A549 (cell line): ENCODE results near the gene CHPF2.

Experiments used
- EHMT2 ChIP-seq: fragments of 200-600 bp; sonication (generic); IDR thresholded peaks from 2 replicates; pipeline ENCODE4 v1.6.1; 2016; ENCODE audit warnings: antibody characterized with exemption, low read depth, mild to moderate bottlenecking, moderate library complexity
- FOSB ChIP-seq: fragments of 250-450 bp; sonication (Bioruptor Pico); IDR thresholded peaks from 2 replicates; pipeline ENCODE4 v1.5.0; 2020; ENCODE audit warnings: mild to moderate bottlenecking, moderate library complexity
- JUN ChIP-seq, 2 experiments: fragments of >200 bp; sonication (Bioruptor Twin); formaldehyde crosslinking; IDR thresholded peaks; 2 replicates in 1 of 2; 3 replicates in 1 of 2; pipeline ENCODE4 v1.6.1; 2016 to 2017
- POLR2A ChIP-seq: IDR thresholded peaks from 2 replicates; pipeline ENCODE4 v1.6.1; 2012; ENCODE audit warnings: mild to moderate bottlenecking, low read length
- RFX5 ChIP-seq: fragments of 450-650 bp; IDR thresholded peaks from 2 replicates; pipeline ENCODE4 v1.7.1; 2014; ENCODE audit warnings: antibody characterized with exemption, mild to moderate bottlenecking, moderate library complexity
- SREBF2 ChIP-seq: fragments of 450-650 bp; IDR thresholded peaks from 2 replicates; pipeline ENCODE4 v1.6.1; 2014; ENCODE audit warnings: mild to moderate bottlenecking, moderate library complexity
- TF ChIP-seq, protein P1 (sequence below): fragments of >200 bp; sonication (Bioruptor Twin); formaldehyde crosslinking; IDR thresholded peaks from 3 replicates; pipeline ENCODE4 v1.5.1; 2016
- TF ChIP-seq, protein P2 (sequence below): fragments of 450-650 bp; IDR thresholded peaks from 2 replicates; pipeline ENCODE4 v1.6.1; 2014; ENCODE audit warnings: antibody characterized with exemption

DNA sequence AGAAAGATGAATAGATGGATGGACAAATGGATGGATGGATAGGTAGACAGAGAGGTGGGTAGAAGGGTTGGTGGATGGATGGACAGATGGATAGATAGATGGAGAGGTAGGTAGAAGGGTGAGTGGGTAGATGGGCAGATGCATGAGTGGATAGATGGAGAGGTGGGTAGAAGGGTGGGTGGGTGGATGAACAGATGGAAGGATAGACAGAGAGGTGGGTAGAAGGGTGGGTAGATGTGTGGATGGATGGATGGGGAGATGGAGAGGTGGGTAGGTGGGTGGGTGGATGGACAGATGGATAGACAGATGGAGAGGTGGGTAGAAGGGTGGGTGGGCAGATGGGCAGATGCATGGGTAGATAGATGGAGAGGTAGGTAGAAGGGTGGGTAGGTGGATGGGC is 34.4 kb upstream of the CHPF2 start:
- TF ChIP-seq EHMT2 (no peak), RFX5 (no peak), FOSB (CRISPR knock-in tag) (no peak), POLR2A (no peak), SREBF2 (no peak), JUN (IDR thresholded peaks at IDR 0.05) (no peak)
- TF ChIP-seq, protein P1, sequence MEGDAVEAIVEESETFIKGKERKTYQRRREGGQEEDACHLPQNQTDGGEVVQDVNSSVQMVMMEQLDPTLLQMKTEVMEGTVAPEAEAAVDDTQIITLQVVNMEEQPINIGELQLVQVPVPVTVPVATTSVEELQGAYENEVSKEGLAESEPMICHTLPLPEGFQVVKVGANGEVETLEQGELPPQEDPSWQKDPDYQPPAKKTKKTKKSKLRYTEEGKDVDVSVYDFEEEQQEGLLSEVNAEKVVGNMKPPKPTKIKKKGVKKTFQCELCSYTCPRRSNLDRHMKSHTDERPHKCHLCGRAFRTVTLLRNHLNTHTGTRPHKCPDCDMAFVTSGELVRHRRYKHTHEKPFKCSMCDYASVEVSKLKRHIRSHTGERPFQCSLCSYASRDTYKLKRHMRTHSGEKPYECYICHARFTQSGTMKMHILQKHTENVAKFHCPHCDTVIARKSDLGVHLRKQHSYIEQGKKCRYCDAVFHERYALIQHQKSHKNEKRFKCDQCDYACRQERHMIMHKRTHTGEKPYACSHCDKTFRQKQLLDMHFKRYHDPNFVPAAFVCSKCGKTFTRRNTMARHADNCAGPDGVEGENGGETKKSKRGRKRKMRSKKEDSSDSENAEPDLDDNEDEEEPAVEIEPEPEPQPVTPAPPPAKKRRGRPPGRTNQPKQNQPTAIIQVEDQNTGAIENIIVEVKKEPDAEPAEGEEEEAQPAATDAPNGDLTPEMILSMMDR, result no peak
- TF ChIP-seq, protein P2, sequence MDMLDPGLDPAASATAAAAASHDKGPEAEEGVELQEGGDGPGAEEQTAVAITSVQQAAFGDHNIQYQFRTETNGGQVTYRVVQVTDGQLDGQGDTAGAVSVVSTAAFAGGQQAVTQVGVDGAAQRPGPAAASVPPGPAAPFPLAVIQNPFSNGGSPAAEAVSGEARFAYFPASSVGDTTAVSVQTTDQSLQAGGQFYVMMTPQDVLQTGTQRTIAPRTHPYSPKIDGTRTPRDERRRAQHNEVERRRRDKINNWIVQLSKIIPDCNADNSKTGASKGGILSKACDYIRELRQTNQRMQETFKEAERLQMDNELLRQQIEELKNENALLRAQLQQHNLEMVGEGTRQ, result no peak
